ENCODE data around the gene USP7. TPM values are rescaled to one million over a fixed set of nuclear protein-coding genes. Genes with fewer than 3 reads are reported as not detected.

USP7 gene
- polyA plus RNA-seq, 3 donors, result 116 to 129 (median 124) TPM

Other genes starting within 250 kb of the USP7 start
- 10 to 100 TPM; 16.2 to 16.9 (median 16.9) TPM for gene TMEM186, start 166.3 kb downstream of the USP7 start, polyA plus RNA-seq (ENCODE audit: insufficient read length in 3 of 3)
- gene PMM2, start 166.1 kb downstream of the USP7 start, polyA plus RNA-seq (ENCODE audit: insufficient read length in 3 of 3), result 10 to 100 TPM; 19.8 to 24.5 (median 24.3) TPM
- 10 to 100 TPM; 64.2 to 90.1 (median 77.0) TPM for gene CARHSP1, start 94.9 kb downstream of the USP7 start, polyA plus RNA-seq (ENCODE audit: insufficient read length in 3 of 3)
- under 1 TPM in 1 of 3 donors, not detected in 2; 0.20 TPM for gene LITAFD, start 81.6 kb downstream of the USP7 start, polyA plus RNA-seq (ENCODE audit: insufficient read length in 3 of 3)
- 10 to 100 TPM; 44.5 to 51.5 (median 46.2) TPM for gene HAPSTR1, start 127.7 kb upstream of the USP7 start, polyA plus RNA-seq (ENCODE audit: insufficient read length in 3 of 3)

All from renal cortex interstitium (tissue), 3 donors.